Ishikawa (cell line): ENCODE data around the gene HDHD3.

Source experiments
- CEBPB ChIP-seq: IDR thresholded peaks from 2 replicates; pipeline ENCODE4 v1.6.1; 2012
- CREB1 ChIP-seq: IDR thresholded peaks from 2 replicates; pipeline ENCODE4 v1.6.1; 2012; ENCODE audit warnings: low read depth
- EGR1 ChIP-seq: IDR thresholded peaks from 2 replicates; pipeline ENCODE4 v1.6.1; 2012
- EP300 ChIP-seq: IDR thresholded peaks from 2 replicates; pipeline ENCODE4 v1.6.1; 2012; ENCODE audit warnings: borderline replicate concordance
- FOXM1 ChIP-seq: IDR thresholded peaks from 2 replicates; pipeline ENCODE4 v1.6.1; 2012; ENCODE audit warnings: low read depth, borderline replicate concordance
- MAX ChIP-seq: IDR thresholded peaks from 2 replicates; pipeline ENCODE4 v1.6.1; 2012
- NFIC ChIP-seq: IDR thresholded peaks from 2 replicates; pipeline ENCODE4 v1.6.1; 2012
- RAD21 ChIP-seq: IDR thresholded peaks from 2 replicates; pipeline ENCODE4 v1.6.1; 2012; ENCODE audit warnings: low read depth
- REST ChIP-seq: IDR thresholded peaks from 2 replicates; pipeline ENCODE4 v1.6.1; 2012; ENCODE audit warnings: low read depth, mild to moderate bottlenecking
- TAF1 ChIP-seq: IDR thresholded peaks from 2 replicates; pipeline ENCODE4 v1.6.1; 2012; ENCODE audit warnings: low read depth, mild to moderate bottlenecking
- TCF12 ChIP-seq: IDR thresholded peaks from 2 replicates; pipeline ENCODE4 v1.6.1; 2012; ENCODE audit warnings: low read depth
- TEAD4 ChIP-seq: IDR thresholded peaks from 2 replicates; pipeline ENCODE4 v1.6.1; 2012
- YY1 ChIP-seq: IDR thresholded peaks from 2 replicates; pipeline ENCODE4 v1.6.1; 2012; ENCODE audit warnings: low read depth
- ZBTB7A ChIP-seq: IDR thresholded peaks from 2 replicates; pipeline ENCODE4 v1.6.1; 2012; ENCODE audit warnings: low read depth
- TF ChIP-seq, protein P1 (sequence below): IDR thresholded peaks from 2 replicates; pipeline ENCODE4 v1.6.1; 2012

HDHD3 gene

DNA sequence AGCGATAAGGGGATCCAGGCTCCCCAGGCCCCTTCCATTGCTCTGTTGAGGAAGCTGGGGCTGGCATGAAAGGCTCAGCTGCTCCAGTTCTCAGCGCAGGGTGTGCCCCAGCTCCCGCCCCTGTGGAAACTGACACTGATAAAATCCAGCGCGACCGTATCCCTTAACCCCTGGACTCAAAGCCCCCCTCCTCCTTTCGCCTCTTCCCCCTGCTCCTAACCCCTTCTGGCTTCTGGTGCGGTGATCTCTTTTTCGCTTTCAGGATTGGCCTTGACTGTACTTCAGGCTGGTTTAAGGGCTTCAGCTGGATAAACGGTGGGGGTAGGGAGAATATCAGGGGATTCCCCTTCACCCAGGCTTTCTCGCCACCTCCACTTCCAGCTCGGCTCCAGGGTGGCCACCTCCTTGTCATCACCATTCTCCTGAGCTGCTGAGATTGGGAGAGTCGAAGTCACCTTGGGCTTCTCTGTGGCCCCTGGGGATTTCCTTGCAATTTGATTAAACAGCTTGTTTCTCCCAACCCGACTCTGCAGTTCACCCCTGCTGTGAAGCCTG, 26.6 kb downstream of the HDHD3 start:
- TF ChIP-seq CEBPB (no peak), MAX (no peak), EGR1 (no peak), TEAD4 (no peak), NFIC (no peak), ZBTB7A (no peak), TAF1 (no peak), REST (no peak), FOXM1 (no peak), CREB1 (no peak), TCF12 (no peak), EP300 (no peak), YY1 (no peak), RAD21 (no peak)
- TF ChIP-seq, protein P1, sequence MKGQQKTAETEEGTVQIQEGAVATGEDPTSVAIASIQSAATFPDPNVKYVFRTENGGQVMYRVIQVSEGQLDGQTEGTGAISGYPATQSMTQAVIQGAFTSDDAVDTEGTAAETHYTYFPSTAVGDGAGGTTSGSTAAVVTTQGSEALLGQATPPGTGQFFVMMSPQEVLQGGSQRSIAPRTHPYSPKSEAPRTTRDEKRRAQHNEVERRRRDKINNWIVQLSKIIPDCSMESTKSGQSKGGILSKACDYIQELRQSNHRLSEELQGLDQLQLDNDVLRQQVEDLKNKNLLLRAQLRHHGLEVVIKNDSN = no peak

DNA sequence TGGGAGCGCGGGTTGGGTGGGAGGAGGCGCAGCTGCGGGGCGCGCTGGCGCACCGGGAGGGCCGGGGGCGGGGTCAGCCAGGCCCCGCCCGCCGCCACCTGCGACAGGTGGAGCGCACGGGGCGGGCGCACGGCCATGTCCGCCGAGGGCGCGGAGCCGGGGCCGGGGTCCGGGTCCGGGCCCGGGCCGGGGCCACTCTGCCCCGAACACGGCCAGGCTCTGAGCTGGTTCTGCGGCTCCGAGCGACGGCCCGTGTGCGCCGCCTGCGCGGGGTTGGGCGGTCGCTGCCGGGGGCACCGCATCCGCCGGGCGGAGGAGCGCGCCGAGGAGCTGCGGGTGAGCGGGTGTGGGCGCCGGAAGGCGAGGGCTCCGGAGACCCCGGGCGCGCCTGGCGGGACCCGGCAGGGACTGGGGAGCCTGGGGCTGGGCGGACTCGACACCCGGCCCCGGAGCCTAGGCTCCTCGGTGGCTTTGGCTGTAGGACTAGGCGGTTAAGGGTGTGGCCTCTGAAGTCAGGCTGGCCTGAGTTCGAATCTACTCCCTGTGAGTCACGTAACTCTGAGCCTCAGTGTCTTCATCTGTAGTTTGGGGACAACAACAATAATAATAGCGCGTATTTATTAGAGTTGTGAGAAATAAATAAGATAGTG, 27.2 kb downstream of the HDHD3 start, which contains the start of gene BSPRY:
BSPRY (plus strand) TSS at position 97 of the 650 bp plus-strand sequence; CDS start at position 136, 39 bp downstream.
- no peak for TF ChIP-seq NFIC
- TF ChIP-seq REST = no peak
- TF ChIP-seq FOXM1 = no peak
- TF ChIP-seq EP300 = 0 out of 2 replicates have a peak, but pooled peaks have one; percentile 13
- peak; percentile 65 for TF ChIP-seq ZBTB7A
- TF ChIP-seq TAF1 = peak; percentile 36; the same call in 1 of the 2 replicates
- TF ChIP-seq EGR1 = no peak
- TF ChIP-seq TEAD4 = no peak
- TF ChIP-seq MAX = no peak; the same call in 1 of the 2 replicates
- no peak for TF ChIP-seq CEBPB
- peak; percentile 38; the same call in 1 of the 2 replicates for TF ChIP-seq TCF12
- no peak for TF ChIP-seq CREB1
- TF ChIP-seq YY1 = peak; percentile 57; the same call in 1 of the 2 replicates
- TF ChIP-seq RAD21 = no peak

DNA sequence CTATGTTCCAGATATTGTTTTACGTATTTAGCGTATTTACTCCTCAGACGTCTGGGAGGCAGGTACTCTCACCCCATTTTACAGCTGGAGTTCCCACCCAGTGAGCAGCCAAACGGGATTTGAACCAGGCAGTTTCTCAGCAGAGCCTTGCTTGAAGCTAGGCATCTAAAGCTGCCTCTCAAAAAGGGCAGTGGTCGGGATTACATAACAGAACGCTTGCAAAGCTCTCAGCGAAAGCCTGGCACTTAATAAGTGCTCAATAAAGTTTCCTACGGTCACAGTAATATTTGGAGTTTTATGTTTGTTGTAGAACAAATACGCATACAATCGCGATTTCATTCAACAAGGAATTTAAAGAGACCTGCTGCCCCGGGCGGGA, 27.7 kb downstream of the HDHD3 start:
- TF ChIP-seq RAD21 (no peak), EGR1 (no peak), CEBPB (no peak), TEAD4 (no peak), CREB1 (no peak), TCF12 (no peak), YY1 (no peak), ZBTB7A (no peak), REST (no peak), FOXM1 (no peak)
- TF ChIP-seq, protein P1 = no peak

GRCh38 chr9:113348437-113348836, 28.3 kb downstream of the HDHD3 start:
- no peak for TF ChIP-seq RAD21
- no peak for TF ChIP-seq CREB1
- no peak for TF ChIP-seq NFIC
